IMR-90 (cell line): ENCODE data around the gene HYLS1. TPM values are rescaled to one million over a fixed set of nuclear protein-coding genes. Genes with fewer than 3 reads are reported as not detected.

Experiments used
- ATAC-seq: fragments of 200-7000 bp; cut with Tn5 transposase; 2 replicates; pipeline ENCODE4 v1.9.1; 2020; ENCODE audit warnings: low read depth, mild to moderate bottlenecking, moderate library complexity
- BruUV-seq: library from RNA; stranded (reverse); fragments of 400-500 nt; replicated peaks from 2 replicates; lab custom pipeline; 2021; lab: Mats Ljungman, UMichigan
- CTCF ChIA-PET: fragments of 300-600 bp; formaldehyde crosslinking; extraction: SDS; loops from one replicate; lab custom pipeline; 2021; ENCODE audit warnings: antibody characterized with exemption; lab: Yijun Ruan, JAX
- POLR2A ChIA-PET: fragments of 300-600 bp; sonication (Branson Sonifier 250); formaldehyde crosslinking; loops from one replicate; lab custom pipeline; 2022; ENCODE audit warnings: antibody characterized with exemption; ENCODE audit not compliant: unreplicated experiment; lab: Charles Lee
- DNase-seq: peaks from one replicate; pipeline ENCODE4 v3.0.0; 2013
- H2AFZ ChIP-seq: replicated peaks from 2 replicates; pipeline ENCODE3; 2013; ENCODE audit warnings: low read length, mild to moderate bottlenecking; ENCODE audit not compliant: poor library complexity
- H2AK5ac ChIP-seq: 2 replicates; pipeline ENCODE4 v1.6.1; 2013; ENCODE audit warnings: low read depth, low read length, inconsistent platforms
- H2AK9ac ChIP-seq: replicated peaks from 2 replicates; pipeline ENCODE3; 2013; ENCODE audit warnings: mild to moderate bottlenecking, low read depth, low read length, moderate library complexity; ENCODE audit not compliant: poor library complexity
- H2BK120ac ChIP-seq: 2 replicates; pipeline ENCODE4 v1.6.1; 2013; ENCODE audit warnings: low read depth, low read length, inconsistent platforms
- H2BK15ac ChIP-seq: 3 replicates; pipeline ENCODE4 v1.6.1; 2013; ENCODE audit warnings: low read depth, low read length, inconsistent platforms
- H2BK20ac ChIP-seq: 2 replicates; pipeline ENCODE4 v1.6.1; 2013; ENCODE audit warnings: low read depth, mild to moderate bottlenecking, inconsistent platforms, low read length, moderate library complexity
- H2BK5ac ChIP-seq: 2 replicates; pipeline ENCODE4 v1.6.1; 2013; ENCODE audit warnings: mild to moderate bottlenecking, low read depth, low read length, inconsistent platforms; ENCODE audit not compliant: poor library complexity, severe bottlenecking
- H3K14ac ChIP-seq: replicated peaks from 2 replicates; pipeline ENCODE4 v1.6.1; 2013; ENCODE audit warnings: low read depth, low read length, inconsistent platforms
- H3K18ac ChIP-seq: 2 replicates; pipeline ENCODE4 v1.6.1; 2013; ENCODE audit warnings: low read depth, low read length, control low read depth
- H3K23ac ChIP-seq: 2 replicates; pipeline ENCODE4 v1.6.1; 2013; ENCODE audit warnings: low read depth, low read length, inconsistent platforms
- H3K27ac ChIP-seq: 2 replicates; pipeline ENCODE4 v1.5.1; 2013; ENCODE audit warnings: mild to moderate bottlenecking, control low read depth, low read length; ENCODE audit not compliant: insufficient read depth
- H3K27me3 ChIP-seq: 2 replicates; pipeline ENCODE4 v1.6.1; 2013; ENCODE audit warnings: low read length; ENCODE audit not compliant: control insufficient read depth, insufficient read depth
- H3K36me3 ChIP-seq: 2 replicates; pipeline ENCODE4 v1.6.1; 2013; ENCODE audit warnings: low read length, mixed read lengths; ENCODE audit not compliant: control insufficient read depth, insufficient read depth
- H3K4ac ChIP-seq: 2 replicates; pipeline ENCODE4 v1.6.1; 2013; ENCODE audit warnings: low read depth, low read length, inconsistent platforms
- H3K4me1 ChIP-seq: 2 replicates; pipeline ENCODE4 v1.6.1; 2013; ENCODE audit warnings: low read length, mixed read lengths; ENCODE audit not compliant: control insufficient read depth, insufficient read depth
- H3K4me2 ChIP-seq: 2 replicates; pipeline ENCODE4 v1.6.1; 2013; ENCODE audit warnings: low read depth, mild to moderate bottlenecking, control low read depth, low read length, moderate library complexity
- H3K4me3 ChIP-seq: 2 replicates; pipeline ENCODE4 v1.5.1; 2013; ENCODE audit warnings: low read depth, mild to moderate bottlenecking, control low read depth, low read length, moderate library complexity; ENCODE audit not compliant: insufficient read depth
- H3K56ac ChIP-seq: 2 replicates; pipeline ENCODE4 v1.6.1; 2013; ENCODE audit warnings: low read length, inconsistent platforms; ENCODE audit not compliant: insufficient read depth; ENCODE audit errors: extremely low read depth
- H3K79me1 ChIP-seq, 2 experiments: 2 replicates each; pipeline ENCODE4 v1.6.1; 2013; ENCODE audit warnings: low read length in 2 of 2, inconsistent platforms in 1 of 2, low read depth in 1 of 2
- H3K9ac ChIP-seq: 2 replicates; pipeline ENCODE4 v1.6.1; 2013; ENCODE audit warnings: low read depth, low read length, control low read depth
- H3K9me1 ChIP-seq: 2 replicates; pipeline ENCODE4 v1.6.1; 2013; ENCODE audit warnings: low read length, inconsistent platforms; ENCODE audit not compliant: insufficient read depth
- H3K9me3 ChIP-seq: 2 replicates; pipeline ENCODE4 v1.6.1; 2013; ENCODE audit warnings: low read length; ENCODE audit not compliant: control insufficient read depth, insufficient read depth
- H4K20me1 ChIP-seq: 2 replicates; pipeline ENCODE4 v1.6.1; 2013; ENCODE audit warnings: low read length, inconsistent platforms; ENCODE audit not compliant: insufficient read depth
- H4K5ac ChIP-seq: 2 replicates; pipeline ENCODE4 v1.6.1; 2013; ENCODE audit warnings: mild to moderate bottlenecking, low read depth, low read length, control low read depth
- H4K8ac ChIP-seq, 2 experiments: 2 replicates each; pipeline ENCODE4 v1.6.1; 2013; ENCODE audit warnings: low read depth in 2 of 2, low read length in 2 of 2, control low read depth in 1 of 2, inconsistent platforms in 1 of 2
- H4K91ac ChIP-seq: 2 replicates; pipeline ENCODE4 v1.6.1; 2013; ENCODE audit warnings: low read depth, low read length, inconsistent platforms; ENCODE audit not compliant: insufficient read depth
- MAFK ChIP-seq: IDR thresholded peaks from 2 replicates; pipeline ENCODE4 v1.6.1; 2012; ENCODE audit warnings: low read depth, low read length, improper control_type of control experiment
- MAZ ChIP-seq: IDR thresholded peaks from 2 replicates; pipeline ENCODE4 v1.6.1; 2012; ENCODE audit warnings: low read depth, mild to moderate bottlenecking, low read length, improper control_type of control experiment, moderate library complexity, borderline replicate concordance
- MXI1 ChIP-seq: IDR thresholded peaks from 2 replicates; pipeline ENCODE4 v1.6.1; 2012; ENCODE audit warnings: low read depth, mild to moderate bottlenecking, low read length, moderate library complexity, borderline replicate concordance
- NFE2L2 ChIP-seq: fragments of 150-350 bp; IDR thresholded peaks from 2 replicates; pipeline ENCODE4 v1.6.1; 2016; ENCODE audit warnings: low read depth, mild to moderate bottlenecking, low read length
- RFX5 ChIP-seq: IDR thresholded peaks from 2 replicates; pipeline ENCODE4 v1.8.0; 2012; ENCODE audit warnings: low read depth, mild to moderate bottlenecking, low read length, moderate library complexity
- WGBS, 2 experiments: methylation state at CpG; one replicate each; pipeline versions ENCODE4 v1.1.5 to v1.1.7; 2013; ENCODE audit warnings: missing lambda C conversion rate in 2 of 2; ENCODE audit not compliant: insufficient read length in 1 of 2; ENCODE audit errors: extremely low coverage in 2 of 2; 5-methylcytosine and 5-hydroxymethylcytosine counted together
- dilution Hi-C: fragments of 300-500 bp; cut with HindIII; formaldehyde crosslinking; loops from one replicate; pipeline ENCODE4 v1.14.3; 2018; ENCODE audit warnings: low sequenced_read_pairs; ENCODE audit not compliant: unreplicated experiment
- in situ Hi-C: fragments of 300-500 bp; cut with MboI; formaldehyde crosslinking; loops from 3 replicates; pipeline ENCODE4 v1.14.3; 2019; ENCODE audit warnings: low sequenced_read_pairs, inconsistent platforms, mixed read lengths
- intact Hi-C: fragments of 100-400 bp; cut with micrococcal nuclease; formaldehyde crosslinking; loops from 2 replicates; pipeline ENCODE4 v1.10.0; 2022
- polyA plus RNA-seq, 3 experiments: library from polyadenylated mRNA; depleted of rRNA; stranded (reverse); fragments of >200 nt; gene quantifications; 2 replicates each; pipeline ENCODE4 v1.2.3, GENCODE V29; 2012; ENCODE audit warnings: low replicate concordance in 1 of 3
- total RNA-seq: library from RNA; depleted of rRNA; stranded (reverse); fragments of >200 nt; gene quantifications from 2 replicates; pipeline ENCODE4 v1.2.3, GENCODE V29; 2012

HYLS1 gene
- total and polyA plus RNA-seq, 2 of the 4 experiments (the other 2 are of a cell fraction) = 5.1 to 8.1 TPM

GRCh38 chr11:125869521-125869920 is 17.9 kb upstream of the HYLS1 start:
- H3K4me1 ChIP-seq = no peaks in the 10 kb centered on the region
- H3K9me3 ChIP-seq = no peaks in the 10 kb centered on the region
- H2AK5ac ChIP-seq = no peak overlapping the region
- H4K91ac ChIP-seq = no peak overlapping the region
- dilution Hi-C loops = no loop called here
- H3K23ac ChIP-seq = no peak overlapping the region
- H2BK120ac ChIP-seq = no peak overlapping the region
- H3K79me1 ChIP-seq = no peaks in the 10 kb centered on the region
- DNase-seq (no peak), ATAC-seq (no peak)
- CTCF ChIA-PET = no interaction called here
- H4K20me1 ChIP-seq = no peaks in the 10 kb centered on the region
- in situ Hi-C loops = no loop called here
- H2BK15ac ChIP-seq = no peak overlapping the region
- H3K27me3 ChIP-seq = peaks cover 4% of the 10 kb centered on the region; the same call in 1 of the 2 replicates
- no peak overlapping the region for H2AK9ac ChIP-seq
- H3K4me2 ChIP-seq = no peak overlapping the region
- no peak overlapping the region for H3K18ac ChIP-seq
- no peak overlapping the region for H3K27ac ChIP-seq
- no peak overlapping the region for H3K4ac ChIP-seq
- intact Hi-C loops = no loop called here
- H3K14ac ChIP-seq = no peak overlapping the region
- POLR2A ChIA-PET = no interaction called here
- no peaks in the 10 kb centered on the region for H3K36me3 ChIP-seq
- H3K9me1 ChIP-seq = no peaks in the 10 kb centered on the region
- no peak overlapping the region for H3K56ac ChIP-seq
- no peak overlapping the region for H2BK5ac ChIP-seq
- H2AFZ ChIP-seq = no peak overlapping the region
- H2BK20ac ChIP-seq = no peak overlapping the region
- no peak for TF ChIP-seq MAZ
- no peak for TF ChIP-seq MAFK
- no peak for TF ChIP-seq MXI1
- TF ChIP-seq NFE2L2 = no peak
- no peak for TF ChIP-seq RFX5
- H4K8ac ChIP-seq = no peak overlapping the region
- BruUV-seq = no TSS peak
- H4K5ac ChIP-seq = no peak overlapping the region
- no peak overlapping the region for H3K9ac ChIP-seq
- no CpG with 5 or more reads among the region's 2 CpGs for WGBS, 2 experiments
- no peak overlapping the region for H3K4me3 ChIP-seq
